Measurements from ENCODE around the gene IGFALS.

DNA sequence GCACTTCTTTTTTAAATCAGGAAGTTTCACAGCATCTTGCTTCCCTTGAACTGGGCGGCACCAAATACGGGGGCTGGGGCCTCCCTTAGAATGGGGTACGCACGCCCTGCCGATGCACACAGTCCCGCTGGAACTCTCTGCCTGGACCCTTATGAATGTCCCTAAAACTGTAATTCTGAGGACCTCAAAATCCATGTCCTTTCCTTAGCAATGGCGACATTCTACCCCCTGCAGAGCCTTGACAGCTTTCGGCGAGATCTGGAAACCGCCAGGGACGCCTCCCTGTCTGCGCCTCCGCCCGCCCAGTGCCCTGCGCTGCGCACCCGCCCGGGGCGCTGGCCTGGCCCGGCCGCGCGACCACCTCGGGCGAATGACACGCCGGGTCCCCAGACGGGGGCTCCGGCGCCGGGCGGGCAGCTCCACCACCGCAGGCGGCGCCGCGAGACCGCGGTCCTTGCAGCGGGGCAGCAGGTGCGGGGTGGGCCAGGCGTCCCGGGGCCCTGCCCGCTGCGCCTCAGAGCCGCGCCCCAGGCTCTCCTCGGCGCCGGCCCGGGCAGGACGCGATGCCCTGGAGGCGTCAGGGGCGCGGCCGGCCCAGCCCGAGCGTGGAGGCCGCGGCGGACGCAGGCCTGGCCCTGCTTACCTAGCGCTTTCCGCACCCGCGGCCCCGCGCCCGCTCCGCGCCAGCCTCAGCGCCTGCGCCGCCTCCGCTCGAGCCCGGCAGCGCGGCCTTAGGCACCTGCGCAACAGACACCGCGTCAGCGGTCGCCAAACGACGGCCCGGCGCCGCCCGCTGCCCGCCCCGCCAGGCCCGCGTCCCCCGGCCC, 32.6 kb upstream of the IGFALS start:
- TF ChIP-seq, protein P1, sequence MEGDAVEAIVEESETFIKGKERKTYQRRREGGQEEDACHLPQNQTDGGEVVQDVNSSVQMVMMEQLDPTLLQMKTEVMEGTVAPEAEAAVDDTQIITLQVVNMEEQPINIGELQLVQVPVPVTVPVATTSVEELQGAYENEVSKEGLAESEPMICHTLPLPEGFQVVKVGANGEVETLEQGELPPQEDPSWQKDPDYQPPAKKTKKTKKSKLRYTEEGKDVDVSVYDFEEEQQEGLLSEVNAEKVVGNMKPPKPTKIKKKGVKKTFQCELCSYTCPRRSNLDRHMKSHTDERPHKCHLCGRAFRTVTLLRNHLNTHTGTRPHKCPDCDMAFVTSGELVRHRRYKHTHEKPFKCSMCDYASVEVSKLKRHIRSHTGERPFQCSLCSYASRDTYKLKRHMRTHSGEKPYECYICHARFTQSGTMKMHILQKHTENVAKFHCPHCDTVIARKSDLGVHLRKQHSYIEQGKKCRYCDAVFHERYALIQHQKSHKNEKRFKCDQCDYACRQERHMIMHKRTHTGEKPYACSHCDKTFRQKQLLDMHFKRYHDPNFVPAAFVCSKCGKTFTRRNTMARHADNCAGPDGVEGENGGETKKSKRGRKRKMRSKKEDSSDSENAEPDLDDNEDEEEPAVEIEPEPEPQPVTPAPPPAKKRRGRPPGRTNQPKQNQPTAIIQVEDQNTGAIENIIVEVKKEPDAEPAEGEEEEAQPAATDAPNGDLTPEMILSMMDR (IDR thresholded peaks at IDR 0.05; ENCODE audit: low read depth, low read length) = no peak
- TF ChIP-seq MAX (IDR thresholded peaks at IDR 0.05; ENCODE audit: low read depth, low read length) (peak; percentile 48), POLR2A (IDR thresholded peaks at IDR 0.05; ENCODE audit: extremely low read depth, insufficient read length) (no peak), MYC (IDR thresholded peaks at IDR 0.05; ENCODE audit: low read depth, low read length) (no peak)

Data from NB4 (cell line).